ENCODE data around the gene RINT1.

GRCh38 chr7:105611856-105612775, 80.1 kb downstream of the RINT1 start:
- TF ChIP-seq CTCF (IDR thresholded peaks at IDR 0.05): no peak
- no peak for TF ChIP-seq POLR2AphosphoS5 (IDR thresholded peaks at IDR 0.05)
- TF ChIP-seq POLR2A (IDR thresholded peaks at IDR 0.05): no peak
- no peak for TF ChIP-seq EP300 (IDR thresholded peaks at IDR 0.05)

All from upper lobe of left lung (tissue), 4 donors.